Stimulated activated CD4-positive, alpha-beta T cell treated with anti-CD3 and anti-CD28 coated beads, Interleukin-12 subunit alpha, Interleukin-12 subunit beta, amount 100 ng/mL, for 4 hours (primary cell): ENCODE results near the gene SPDYE6.
A peak's percentile ranks its signal among the peaks of the same experiment; 100 is the strongest.
"Not testable (repeated sequence)": the region's sequence is repeated elsewhere in the genome, so short reads cannot be mapped to it uniquely, and the experiment has no call there.

Source experiments
- DNase-seq: peaks from one replicate; pipeline ENCODE4 v3.0.0-alpha.2; 2020

SPDYE6 gene

DNA sequence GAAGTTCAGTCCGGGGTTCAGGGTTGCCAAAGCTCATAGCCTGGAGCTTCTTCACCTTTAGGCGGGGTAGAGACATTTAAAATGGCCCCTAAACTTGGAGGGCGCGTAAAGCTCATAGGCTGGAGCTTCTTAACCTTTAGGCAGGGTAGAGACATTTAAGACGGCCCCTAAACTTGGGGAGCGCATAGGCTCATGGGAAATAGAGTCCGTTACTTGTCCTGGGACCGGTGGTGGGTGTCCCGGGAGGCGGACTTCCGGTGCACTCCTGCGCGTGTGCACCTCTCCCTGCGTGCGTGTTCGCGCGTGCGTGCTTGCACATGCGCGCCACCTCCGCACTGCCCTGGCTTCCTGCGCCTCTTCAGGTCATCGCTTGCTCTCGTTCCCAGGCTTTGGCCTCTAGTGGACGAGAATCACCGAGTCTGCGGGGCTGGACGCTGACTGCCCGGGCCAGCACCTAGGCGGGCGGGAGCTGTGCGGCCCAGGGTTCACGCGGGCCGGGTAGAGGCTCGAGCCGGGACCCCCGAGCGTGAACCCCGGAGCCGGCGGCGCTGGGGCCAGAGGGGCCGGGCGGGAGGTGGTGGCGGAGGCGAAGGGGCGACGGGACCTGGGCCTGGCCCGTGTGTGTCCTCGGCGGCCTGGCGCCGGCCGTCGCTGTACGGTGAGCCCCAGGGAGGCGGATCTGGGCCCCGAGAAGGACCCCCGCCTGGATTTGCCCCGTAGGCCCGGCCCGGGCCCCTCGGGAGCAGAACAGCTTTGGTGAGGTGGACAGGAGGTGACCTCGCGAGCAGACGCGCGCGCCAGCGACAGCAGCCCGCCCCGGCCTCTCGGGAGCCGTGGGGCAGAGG lies 7.5 kb upstream of the SPDYE6 start:
- DNase-seq: peak; percentile 85

DNA sequence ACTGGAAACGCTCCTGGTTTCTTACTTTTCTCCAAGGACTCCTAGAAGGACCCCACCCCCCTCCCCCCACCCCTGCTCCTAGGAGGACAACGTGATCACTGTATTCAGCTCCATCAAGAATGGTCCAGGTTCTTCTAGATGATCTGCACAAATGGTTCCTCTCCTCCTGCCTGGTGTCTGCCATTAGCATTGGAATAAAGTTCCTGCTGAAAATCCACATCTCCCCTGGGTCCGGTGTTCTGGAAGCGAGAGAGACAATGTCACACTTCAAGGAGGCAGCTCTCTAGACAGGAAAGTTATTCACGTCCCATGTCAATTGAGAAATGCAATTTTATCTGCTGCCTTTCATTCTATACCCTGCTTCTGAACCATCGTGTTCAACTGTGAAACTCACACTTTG lies 9.3 kb downstream of the SPDYE6 start:
- not testable (repeated sequence) for DNase-seq

DNA sequence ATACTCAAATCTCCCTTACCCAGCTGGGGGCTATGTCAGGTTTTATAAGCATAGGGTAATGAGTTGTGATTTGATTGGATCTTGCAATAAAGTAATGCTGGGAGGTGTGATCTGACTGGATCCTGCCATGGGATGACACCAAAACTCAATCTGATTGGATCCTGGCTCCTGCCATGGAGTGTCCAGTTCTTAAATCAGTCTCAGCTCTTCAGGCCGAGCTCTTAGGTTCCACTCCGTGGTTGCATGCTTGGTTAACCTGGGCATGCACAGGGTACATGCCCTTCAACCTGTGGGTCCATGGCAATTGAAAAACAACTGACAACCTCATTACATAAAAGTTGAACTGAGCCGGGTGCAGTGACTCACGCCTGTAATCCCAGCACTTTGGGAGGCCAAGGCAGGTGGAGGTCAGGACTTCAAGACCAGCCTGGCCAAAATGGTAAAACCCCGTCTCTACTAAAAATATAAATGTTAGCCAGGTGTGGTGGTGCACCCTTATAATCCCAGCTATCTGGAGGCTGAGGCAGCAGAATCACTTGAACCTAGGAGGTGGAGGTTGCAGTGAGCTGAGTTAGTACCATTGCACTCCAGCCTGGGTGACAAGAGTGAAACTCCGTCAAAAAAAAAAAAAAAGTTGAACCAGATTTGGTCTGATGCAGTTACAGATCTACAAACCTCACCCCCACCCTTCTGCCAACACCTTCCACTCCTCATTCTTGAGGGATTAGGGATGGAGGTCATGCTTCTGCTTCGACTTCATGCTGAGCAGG lies 15.5 kb downstream of the SPDYE6 start:
- DNase-seq: not testable (repeated sequence)

DNA sequence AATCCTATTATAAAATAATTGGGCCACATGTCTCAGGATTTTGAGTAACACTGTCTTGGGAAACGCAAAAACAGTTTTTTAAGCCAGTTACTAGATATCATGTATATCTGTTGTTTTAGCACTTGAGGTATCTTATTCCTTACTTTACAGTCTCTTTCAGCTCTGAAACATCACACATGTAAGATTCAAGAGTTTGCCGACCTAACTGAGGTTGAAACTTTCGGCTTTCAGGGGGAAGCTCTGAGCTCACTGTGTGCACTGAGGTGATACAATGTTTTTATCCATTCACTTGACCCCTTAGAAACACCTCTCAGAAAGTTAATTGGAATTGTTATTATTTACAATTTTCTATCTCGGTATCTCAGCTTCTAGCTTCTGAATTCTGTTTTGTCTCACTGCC lies 18.8 kb downstream of the SPDYE6 start:
- DNase-seq: not testable (repeated sequence)

DNA sequence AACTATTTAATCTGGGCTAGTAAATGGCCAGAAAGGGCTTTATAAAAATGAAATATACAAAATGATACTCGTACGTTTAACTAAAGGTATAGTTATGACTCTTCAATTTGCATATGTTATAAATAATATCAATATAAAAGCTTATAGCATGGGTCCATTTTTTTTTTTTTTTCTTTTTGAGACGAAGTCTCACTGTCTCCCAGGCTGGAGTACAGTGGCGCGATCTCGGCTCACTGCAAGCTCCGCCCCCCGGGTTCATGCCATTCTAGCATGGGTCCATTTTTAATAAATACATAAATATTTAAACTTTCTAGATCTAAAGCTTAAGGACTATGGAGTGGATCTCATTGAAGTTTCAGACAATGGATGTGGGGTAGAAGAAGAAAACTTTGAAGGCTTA lies 19.2 kb downstream of the SPDYE6 start:
- DNase-seq: not testable (repeated sequence)

DNA sequence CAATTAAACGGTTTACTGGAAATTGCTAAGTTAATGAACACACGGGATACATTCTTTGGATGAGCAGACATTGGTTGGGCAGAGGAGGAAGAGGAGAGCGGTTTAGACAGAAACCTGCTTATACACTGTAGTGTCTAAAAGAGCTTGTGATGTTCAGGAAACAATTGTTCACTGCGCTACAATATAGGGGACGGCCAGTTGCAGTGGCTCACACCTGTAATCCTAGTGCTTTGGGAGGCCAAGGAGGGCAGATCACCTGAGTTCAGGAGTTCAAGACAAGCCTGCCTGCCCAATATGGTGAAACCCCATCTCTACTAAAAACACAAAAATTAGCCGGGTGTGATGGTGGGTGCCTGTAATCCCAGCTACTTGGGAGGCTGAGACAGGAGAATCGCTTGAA lies 20.7 kb downstream of the SPDYE6 start:
- not testable (repeated sequence) for DNase-seq

DNA sequence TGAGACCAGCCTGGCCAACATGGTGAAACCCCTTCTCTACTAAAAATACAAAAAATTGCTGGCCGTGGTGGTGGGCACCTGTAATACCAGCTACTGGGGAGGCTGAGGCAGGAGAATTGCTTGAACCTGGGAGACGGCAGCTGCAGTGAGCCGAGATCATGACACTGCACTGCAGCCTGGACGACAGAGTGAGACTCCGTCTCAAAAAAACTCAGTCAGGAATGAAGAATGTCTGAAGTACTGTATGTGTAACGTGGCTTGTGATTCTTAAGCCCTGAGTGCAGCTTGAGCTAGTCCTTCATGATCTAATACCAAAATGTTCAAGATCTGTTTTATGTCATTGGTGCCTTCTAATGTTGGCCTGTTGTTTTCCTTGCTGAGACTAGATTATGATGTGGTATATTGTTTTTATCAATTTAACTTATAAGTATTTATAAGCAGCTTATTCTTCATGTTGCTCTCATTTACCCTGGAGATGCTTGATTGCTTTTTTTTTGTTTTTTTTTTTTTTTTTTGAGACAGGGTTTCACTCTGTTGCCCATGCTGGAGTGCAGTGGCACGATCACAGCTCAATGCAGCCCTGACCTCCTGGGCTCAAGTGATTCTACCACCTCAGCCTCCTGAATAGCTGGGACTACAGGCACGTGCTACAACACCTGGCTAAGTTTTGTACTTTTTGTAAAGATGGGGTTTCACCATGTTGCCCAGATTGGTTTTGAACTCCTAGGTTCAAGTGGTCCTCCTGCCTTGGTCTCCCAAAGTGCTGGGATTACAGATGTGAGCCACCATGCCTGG lies 25.4 kb downstream of the SPDYE6 start:
- not testable (repeated sequence) for DNase-seq

DNA sequence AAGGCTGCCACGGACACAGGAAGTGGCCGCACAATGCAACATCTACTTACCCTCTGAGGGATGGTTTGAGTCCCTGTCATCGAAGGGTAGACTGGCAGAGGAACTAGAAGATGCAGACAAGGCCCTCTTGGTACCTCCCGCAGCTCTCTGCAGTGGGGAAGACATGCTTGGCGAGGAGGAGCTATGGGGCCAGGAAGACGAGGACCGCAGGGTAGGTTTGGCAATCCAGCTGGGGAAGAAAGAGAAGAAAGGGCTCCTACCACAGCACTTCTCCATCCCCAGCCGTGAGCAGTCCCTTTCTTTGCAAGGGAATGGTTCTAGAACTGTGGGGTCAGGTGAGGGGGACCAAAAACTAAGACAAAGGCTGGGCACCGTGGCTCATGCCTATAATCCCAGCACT lies 26.9 kb downstream of the SPDYE6 start:
- not testable (repeated sequence) for DNase-seq

DNA sequence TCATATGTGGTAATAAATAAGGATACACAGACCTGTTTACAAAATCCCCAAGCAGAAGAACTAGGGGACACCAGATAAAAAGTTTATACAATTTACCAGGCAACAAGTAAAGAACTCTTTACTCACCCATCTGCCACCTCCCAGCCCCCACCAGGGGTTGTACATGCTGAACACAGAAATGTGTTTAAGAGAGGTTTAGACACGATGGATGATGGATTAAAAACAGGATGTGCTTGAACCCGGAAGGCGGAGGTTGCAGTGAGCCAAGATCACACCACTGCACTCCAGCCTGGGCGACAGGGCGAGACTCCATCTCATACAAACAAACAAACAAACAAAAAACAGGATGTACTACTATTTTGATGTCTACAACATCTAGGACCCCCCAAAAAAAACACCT lies 27.4 kb downstream of the SPDYE6 start:
- DNase-seq: not testable (repeated sequence)

DNA sequence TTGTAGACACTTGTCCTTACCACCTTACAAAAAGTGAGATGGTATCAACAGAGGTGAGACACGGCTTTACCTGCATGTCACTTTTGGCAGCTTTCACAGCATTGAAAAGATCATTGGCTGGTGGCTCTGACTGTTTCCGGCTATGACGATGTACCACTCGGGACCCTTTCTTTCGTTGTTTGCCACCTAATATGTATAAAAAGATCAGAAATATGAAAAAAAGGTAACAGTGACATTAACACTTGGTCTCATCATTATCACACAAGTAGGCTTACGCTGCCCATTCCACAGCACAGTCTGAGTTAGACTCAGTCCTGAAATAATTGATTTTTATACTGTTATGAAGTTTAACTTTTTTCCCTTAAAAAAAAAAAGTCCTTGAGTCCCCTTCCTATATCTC lies 29.1 kb downstream of the SPDYE6 start:
- not testable (repeated sequence) for DNase-seq

DNA sequence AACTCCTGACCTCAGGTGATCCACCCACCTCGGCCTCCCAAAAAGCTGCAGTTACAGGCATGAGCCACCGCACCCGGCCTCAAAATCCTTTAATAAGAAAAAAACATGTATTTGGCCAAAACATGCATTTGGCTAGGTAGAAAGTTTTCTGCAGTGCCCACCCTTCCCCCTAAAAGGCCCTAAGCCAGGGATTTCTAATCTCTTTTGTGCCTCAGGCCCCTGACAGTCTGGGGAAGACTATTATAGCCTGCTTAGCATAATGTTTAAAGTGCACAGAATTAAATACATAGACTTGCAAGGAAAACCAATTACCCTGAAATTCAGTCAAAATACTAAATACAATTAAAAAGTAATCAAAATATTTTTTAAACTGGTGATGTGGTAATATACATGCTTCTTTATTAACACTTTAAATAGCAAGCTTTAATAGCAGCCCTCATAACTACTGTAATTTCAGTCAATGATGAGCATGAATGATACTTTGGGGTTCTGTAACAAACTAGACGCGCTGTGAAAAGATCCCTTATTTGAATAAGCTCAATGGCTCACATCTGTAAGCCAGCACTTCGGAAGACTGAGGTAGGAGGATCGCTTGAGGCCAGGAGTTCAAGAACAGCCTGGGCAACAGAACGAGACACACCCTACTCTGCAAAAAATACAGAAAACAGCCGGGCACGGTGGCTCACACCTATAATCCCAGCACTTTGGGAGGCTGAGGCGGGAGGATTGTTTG lies 29.9 kb downstream of the SPDYE6 start:
- DNase-seq: no peak

DNA sequence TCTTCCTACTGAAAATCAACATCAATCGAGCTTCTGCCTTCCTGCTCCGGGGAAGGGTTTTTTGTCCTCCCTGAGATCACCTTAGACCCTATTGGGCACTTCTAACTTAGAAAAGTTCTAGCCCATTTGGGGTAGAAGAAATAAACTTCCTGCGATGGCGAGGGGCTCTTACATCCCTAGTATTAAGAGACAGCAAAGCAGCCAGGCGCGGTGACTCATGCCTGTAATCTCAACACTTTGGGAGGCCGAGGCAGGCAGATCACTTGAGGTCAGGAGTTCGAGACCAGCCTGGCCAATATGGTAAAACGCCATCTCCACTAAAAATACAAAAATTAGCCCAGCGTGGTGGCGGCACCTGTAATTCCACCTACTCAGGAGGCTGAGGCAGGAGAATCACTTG lies 31.1 kb downstream of the SPDYE6 start:
- not testable (repeated sequence) for DNase-seq

DNA sequence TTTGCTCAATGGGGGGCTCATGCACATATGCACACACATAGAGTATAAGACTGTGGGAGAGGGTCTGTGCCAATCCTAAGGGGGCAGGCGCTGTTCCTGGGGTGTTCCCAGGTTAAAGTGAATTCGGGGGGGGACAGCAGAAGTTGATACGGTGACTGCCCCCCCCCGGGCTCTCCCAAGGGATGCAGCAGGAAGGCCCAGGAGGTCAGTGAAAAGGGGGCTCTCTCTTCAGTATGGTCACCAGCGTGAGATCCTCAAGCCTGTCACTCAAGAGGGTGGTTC lies 32.4 kb downstream of the SPDYE6 start:
- no peak for DNase-seq

DNA sequence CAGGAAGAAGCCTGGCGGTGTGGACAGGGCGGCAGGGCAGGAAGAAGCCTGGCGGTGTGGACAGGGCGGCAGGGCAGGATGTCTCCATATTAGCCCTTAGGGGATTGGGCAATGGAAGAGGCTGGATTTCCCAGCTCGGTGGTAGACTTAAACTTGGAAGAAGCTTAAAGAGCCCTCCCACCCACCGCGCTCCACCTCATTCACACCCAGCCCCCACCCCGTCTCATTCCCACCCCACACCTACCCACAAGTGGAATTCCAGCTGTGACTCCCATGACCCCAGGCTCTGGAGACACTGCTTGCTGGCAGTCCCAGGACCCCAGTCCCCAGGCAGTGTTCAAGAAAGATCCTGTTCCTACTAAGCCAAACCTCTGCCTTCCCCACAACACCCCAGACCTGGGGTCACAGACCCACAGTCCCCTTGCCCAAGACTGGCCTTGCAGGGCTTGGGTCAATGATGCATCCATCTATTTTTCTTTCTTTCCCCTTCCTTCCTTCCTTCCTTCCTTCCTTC lies 34.0 kb downstream of the SPDYE6 start:
- no peak for DNase-seq

DNA sequence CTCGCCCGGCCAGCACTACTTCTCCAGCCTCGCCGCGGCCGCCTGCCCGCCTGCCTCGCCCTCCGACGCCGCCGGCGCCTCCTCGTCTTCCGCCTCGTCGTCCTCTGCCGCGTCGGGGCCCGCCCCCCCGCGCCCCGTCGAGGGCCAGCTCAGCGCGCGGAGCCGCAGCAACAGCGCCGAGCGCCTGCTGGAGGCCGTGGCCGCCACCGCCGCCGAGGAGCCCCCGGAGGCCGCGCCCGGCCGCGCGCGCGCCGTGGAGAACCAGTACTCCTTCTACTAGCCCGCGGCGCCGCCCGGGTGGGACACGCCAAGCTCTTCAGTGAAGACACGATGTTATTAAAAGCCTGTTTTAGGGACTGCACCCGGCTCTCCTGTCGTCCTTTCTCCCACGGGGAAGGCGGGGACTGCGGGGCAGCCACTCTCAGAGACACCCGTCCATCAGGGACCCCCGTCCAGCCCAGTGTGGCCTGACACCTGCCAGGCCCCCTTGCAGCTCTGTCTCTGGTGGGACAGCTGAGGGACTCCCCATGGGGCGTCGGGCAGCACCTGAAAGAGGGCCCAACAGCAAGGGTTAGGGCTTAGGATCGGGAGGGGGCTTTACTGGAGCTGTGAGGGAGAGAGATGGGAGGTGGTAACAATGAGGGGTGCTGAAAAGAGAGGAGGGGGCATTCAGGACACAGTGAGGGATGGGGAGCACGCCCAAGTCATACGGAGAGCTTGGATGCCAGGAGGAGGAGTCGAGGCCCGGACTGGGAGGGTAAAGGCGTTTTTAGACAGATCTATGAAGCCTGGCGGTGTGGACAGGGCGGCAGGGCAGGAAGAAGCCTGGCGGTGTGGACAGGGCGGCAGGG lies 34.7 kb downstream of the SPDYE6 start:
- no peak for DNase-seq

DNA sequence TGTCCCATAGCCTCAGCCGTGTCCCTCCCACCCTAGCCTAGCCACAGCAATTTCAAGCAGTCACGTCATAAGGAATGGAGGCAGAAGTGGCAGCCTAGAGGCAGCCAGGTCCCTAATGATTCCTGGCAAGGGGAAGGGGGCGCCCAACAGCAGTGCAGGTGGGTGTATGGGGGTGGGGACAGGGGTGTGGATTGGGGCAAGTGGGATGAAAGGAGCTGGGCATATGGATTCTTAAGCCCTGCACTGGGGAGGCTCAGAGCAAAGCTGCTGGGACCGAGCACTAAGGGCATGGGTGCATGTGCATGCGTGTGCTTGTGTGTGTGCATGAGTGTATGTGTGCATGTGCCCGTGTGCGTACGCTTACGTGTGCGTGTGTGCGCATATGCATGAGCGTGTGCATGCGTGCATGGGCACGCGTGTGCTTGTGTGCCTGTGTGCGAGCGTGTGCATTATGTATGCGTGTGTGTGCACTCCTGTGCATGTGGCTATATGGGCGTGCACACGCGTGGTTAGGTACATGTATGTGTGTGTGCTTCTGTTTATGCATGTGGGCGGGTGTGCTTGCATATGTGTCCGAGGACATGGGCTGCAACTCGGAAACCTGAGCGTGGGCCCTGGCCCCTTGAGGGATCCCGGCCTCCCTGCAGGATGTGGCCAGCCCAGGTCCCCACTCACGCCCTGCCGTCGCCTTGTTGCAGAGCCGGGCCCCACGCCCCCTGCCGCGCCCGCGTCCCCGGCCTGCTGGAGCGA lies 35.5 kb downstream of the SPDYE6 start:
- DNase-seq: no peak

DNA sequence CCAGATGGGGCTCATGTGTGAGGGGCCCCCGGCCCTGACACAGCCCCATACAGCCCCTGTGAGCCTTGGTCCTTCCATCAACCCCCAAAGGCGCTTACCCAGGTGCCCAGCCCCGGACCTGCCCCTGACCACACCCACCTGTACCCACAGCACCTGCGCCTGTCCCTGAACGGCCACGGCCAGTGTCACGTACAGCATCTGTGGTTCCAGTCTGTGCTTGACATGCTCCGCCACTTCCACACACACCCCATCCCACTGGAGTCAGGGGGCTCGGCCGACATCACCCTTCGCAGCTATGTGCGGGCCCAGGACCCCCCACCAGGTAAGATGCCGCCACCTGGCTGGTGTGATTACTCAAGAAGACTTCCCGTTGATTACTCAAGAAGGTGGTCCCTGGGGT lies 36.1 kb downstream of the SPDYE6 start:
- DNase-seq: no peak

DNA sequence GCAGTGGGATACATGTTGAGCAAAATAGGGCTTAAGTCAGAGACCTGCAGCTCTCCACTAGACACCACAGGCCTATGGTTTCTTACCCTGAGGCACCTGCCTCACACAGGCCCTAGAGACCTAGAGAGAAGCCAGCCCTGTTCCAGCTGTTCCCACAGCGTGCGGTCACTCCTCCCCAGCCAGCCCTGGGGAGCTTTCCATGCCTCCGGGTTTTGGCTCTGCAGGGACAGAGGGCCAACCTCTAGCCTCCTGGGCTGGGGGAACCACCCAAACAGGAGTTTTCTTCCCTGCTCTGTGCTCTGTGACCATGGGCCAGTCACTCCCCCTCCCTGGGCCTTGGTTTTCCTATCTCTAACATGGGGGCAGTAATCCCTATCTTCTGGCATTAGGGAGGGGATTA lies 36.6 kb downstream of the SPDYE6 start:
- no peak for DNase-seq

DNA sequence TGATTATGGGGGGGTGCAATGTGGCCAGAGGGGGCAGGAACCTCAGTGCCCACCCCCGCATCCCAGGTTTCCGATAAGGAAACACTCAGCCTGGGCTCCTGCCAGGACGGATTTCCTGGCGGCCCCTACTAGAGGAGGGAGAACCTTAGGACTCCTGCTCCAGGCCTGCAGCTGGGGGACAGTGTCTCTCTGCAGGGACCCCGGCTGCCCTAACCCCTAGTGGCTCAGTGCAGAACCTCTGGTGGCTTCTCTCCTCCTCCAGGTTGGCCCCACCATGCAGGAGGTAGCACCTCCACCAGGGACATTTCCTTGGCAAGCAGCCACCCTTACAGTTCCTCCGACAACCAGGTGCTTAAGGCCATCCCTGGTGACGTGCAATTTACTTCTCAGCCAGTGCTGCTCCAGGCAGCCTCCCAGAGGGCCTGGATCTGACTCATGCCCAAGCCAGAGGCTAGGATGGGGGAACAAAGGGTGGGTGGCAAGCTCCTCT lies 37.7 kb downstream of the SPDYE6 start:
- no peak for DNase-seq

DNA sequence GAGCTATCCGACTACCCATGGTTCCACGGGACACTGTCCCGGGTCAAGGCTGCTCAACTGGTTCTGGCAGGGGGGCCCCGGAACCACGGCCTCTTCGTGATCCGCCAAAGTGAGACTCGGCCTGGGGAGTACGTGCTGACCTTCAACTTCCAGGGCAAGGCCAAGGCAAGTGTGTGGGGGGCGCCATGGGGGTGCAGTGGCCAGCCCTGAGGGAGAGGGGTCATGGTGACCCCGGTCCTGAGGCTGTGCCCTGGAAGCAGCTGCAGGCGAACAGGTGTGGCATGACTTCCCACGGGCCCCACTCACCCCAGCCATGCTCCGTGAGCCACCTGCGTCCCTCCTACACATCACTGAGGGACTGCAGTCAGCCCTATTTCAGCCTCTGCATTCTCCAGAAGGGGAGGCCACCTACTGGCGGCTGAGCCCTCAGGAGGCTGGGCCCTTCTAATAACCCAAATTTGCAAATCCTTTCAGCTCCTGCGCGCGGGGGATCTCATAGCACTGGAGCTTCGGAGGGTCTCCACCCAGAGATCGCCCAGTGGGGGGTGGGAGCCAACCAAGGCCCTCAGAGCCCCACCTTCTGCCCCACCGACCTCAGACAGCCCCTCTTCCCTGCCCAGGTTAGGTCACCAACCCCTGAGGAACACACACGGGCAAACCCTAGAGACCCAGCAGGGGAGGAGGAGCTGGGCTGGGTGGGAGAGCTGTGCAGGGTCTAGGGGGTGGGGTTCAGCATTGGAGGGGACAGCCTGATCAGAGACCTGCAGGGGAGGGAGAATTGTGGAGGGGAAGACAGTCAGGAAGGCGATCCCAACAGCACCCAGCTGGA lies 38.8 kb downstream of the SPDYE6 start:
- DNase-seq: no peak
